Karpas-422 (cell line): Measurements from ENCODE around the gene RNF212. TPM values are rescaled to one million over a fixed set of nuclear protein-coding genes. Genes with fewer than 3 reads are reported as not detected.
"Not testable (repeated sequence)": the region's sequence is repeated elsewhere in the genome, so short reads cannot be mapped to it uniquely, and the experiment has no call there.

Experiments
- DNase-seq: peaks from one replicate; pipeline ENCODE4 v3.0.0-alpha.2; 2015
- H2AFZ ChIP-seq: fragments of 200-600 bp; sonication (generic); 2 replicates; pipeline ENCODE4 v1.6.1; 2014; ENCODE audit warnings: antibody characterized with exemption, low read length, mixed read lengths
- H3K27ac ChIP-seq: fragments of 200-600 bp; sonication (generic); 2 replicates; pipeline ENCODE4 v1.5.1; 2014; ENCODE audit warnings: mild to moderate bottlenecking, low read length, moderate library complexity
- H3K27me3 ChIP-seq: fragments of 200-600 bp; sonication (generic); 2 replicates; pipeline ENCODE4 v1.6.1; 2014; ENCODE audit warnings: low read length, mixed read lengths
- H3K36me3 ChIP-seq: fragments of 200-600 bp; sonication (generic); 2 replicates; pipeline ENCODE4 v1.6.1; 2014; ENCODE audit warnings: low read length, mixed read lengths; ENCODE audit not compliant: insufficient read depth
- H3K4me1 ChIP-seq: fragments of 200-600 bp; sonication (generic); 2 replicates; pipeline ENCODE4 v1.6.1; 2014; ENCODE audit warnings: mild to moderate bottlenecking, low read length, mixed read lengths
- H3K4me2 ChIP-seq: fragments of 200-600 bp; sonication (generic); 2 replicates; pipeline ENCODE4 v1.6.1; 2014; ENCODE audit warnings: low read length, low read depth, mild to moderate bottlenecking; ENCODE audit not compliant: poor library complexity, severe bottlenecking
- H3K4me3 ChIP-seq: fragments of 200-600 bp; sonication (generic); 2 replicates; pipeline ENCODE4 v1.5.1; 2014; ENCODE audit warnings: mild to moderate bottlenecking, antibody characterized with exemption, low read length, mixed read lengths
- H3K79me2 ChIP-seq: fragments of 200-600 bp; sonication (generic); 2 replicates; pipeline ENCODE4 v1.6.1; 2014; ENCODE audit warnings: mild to moderate bottlenecking, low read length, mixed read lengths
- H3K9ac ChIP-seq: fragments of 200-600 bp; sonication (generic); 2 replicates; pipeline ENCODE4 v1.6.0; 2014; ENCODE audit warnings: low read length
- H3K9me2 ChIP-seq: fragments of 200-600 bp; sonication (generic), shearing (Covaris generic); replicated peaks from 2 replicates; pipeline ENCODE4 v1.6.0; 2014; ENCODE audit warnings: mild to moderate bottlenecking, low read length, moderate library complexity; ENCODE audit not compliant: insufficient read depth
- H3K9me3 ChIP-seq: fragments of 300-700, 200-600 bp; sonication (generic); 2 replicates; pipeline ENCODE4 v1.6.1; 2014; ENCODE audit warnings: low read length, mixed read lengths
- H4K20me1 ChIP-seq: fragments of 200-600 bp; sonication (generic); 2 replicates; pipeline ENCODE4 v1.6.1; 2014; ENCODE audit warnings: mild to moderate bottlenecking, antibody characterized with exemption, low read length, low read depth; ENCODE audit not compliant: insufficient read depth
- total RNA-seq: library from RNA; depleted of rRNA; stranded (reverse); fragments of >200 nt; shearing (Covaris generic); gene quantifications from 2 replicates; pipeline ENCODE4 v1.2.3, GENCODE V29; 2014; ENCODE audit warnings: low replicate concordance

The RNF212 gene
- total RNA-seq, 1 experiment from 2014 or later, result not detected

DNA sequence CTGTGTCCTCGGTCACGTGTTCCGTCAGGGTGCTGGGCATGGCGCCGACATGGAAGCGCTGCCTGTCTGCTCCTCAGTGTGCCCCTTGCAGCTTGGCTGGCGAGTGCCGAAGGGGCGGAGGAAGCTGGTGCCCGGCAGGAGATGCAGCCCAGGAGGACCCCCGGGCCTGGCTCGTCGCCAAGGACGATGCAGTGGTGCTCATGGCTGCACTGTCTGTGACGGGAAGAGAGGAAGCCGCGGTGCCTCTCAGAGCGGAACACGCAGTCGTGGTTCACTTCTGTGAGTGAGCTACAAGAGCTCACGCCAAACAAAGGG, 63.8 kb downstream of the RNF212 start:
- H3K9me3 ChIP-seq, result no peaks in the 10 kb centered on the region
- DNase-seq, result no peak
- no peak overlapping the region for H3K4me3 ChIP-seq
- no peaks in the 10 kb centered on the region for H3K4me1 ChIP-seq
- no peak overlapping the region for H2AFZ ChIP-seq
- no peak overlapping the region for H3K27ac ChIP-seq
- no peak overlapping the region for H3K4me2 ChIP-seq
- H3K9ac ChIP-seq, result no peak overlapping the region
- H4K20me1 ChIP-seq, result no peaks in the 10 kb centered on the region
- no peaks in the 10 kb centered on the region for H3K9me2 ChIP-seq
- no peaks in the 10 kb centered on the region for H3K79me2 ChIP-seq
- H3K27me3 ChIP-seq, result no peaks in the 10 kb centered on the region
- no peaks in the 10 kb centered on the region for H3K36me3 ChIP-seq

DNA sequence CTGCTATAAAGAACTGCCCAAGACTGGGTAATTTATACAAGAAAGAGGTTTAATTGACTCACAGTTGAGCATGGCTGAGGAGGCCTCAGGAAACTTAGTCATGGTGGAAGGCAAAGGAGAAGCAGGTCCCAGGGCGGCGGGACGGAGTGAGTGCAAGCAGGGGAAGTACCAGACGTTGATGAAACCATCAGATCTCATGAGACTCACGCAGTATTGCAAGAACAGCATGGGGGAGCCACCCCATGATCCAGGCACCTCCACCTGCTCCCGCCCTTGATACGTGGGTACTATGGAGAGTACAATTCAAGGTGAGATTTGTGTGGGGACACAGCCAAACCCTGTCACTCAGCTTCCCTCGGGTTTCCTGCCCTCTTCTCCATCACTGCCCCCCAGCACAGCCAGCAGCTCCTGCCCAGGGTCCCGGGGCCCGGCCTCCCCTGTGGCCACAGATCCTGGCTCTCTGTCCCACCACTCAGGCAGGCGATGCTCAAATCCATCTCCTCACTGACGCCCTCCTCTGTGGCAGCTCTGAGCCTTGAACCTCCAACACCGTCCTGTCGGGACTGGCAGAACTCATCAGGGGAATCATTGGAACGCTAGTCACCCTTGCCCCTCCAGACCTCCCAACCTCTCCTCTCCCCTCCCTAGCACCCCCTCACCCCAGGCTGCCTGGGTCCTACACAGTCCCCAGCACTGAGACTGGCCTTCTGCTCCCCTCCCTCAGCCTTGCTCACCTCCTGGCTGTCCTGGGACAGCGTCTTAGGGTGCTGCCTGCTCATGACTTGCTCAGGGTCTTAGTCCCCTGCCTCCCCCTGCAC, 64.4 kb downstream of the RNF212 start:
- no peak for DNase-seq
- H3K27me3 ChIP-seq, result no peaks in the 10 kb centered on the region

DNA sequence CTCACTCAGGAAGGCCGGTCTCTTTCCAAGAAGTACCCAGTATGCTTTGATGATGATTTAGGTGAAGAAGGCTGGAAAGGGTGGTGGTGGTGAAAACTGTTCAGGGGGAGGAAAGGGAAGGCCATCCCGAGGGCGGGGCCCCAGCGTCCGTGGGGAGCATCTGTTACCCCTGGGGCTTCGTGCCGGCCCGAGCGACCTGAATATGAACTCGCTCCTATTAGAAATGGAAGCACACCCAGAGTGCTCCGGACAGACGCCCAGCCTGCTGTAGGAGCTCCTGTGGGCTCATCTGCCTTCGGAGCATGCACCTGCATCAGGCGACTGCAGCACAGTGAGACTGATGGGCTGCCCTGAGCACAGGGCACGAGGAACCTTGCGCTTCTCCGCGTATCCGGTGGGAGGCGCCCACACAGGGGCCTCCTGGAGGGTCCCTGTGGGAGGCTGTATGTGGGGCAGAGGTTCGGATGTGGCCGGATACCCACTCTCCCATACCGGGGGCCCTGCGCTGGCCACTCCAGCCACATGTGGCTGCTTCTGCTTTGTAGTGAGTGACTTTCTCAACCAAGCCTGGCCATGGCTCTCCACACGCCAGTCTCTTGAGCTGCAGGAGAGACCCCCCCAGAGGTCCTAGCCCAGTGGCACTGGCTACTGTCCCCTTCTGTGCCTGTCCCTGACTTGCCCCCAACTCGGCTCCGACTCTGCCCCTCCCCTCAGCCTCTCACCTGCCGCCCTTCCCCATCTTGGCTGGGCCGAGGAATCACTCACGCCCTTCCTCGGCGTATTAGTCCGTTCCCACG, 65.2 kb downstream of the RNF212 start:
- H3K9me3 ChIP-seq, result no peaks in the 10 kb centered on the region
- H3K27ac ChIP-seq, result no peak overlapping the region
- H2AFZ ChIP-seq, result no peak overlapping the region
- H3K4me1 ChIP-seq, result no peaks in the 10 kb centered on the region
- H3K9me2 ChIP-seq, result no peaks in the 10 kb centered on the region
- DNase-seq, result no peak
- H3K4me3 ChIP-seq, result no peak overlapping the region
- no peaks in the 10 kb centered on the region for H3K27me3 ChIP-seq
- no peaks in the 10 kb centered on the region for H3K79me2 ChIP-seq
- no peaks in the 10 kb centered on the region for H3K36me3 ChIP-seq
- H3K4me2 ChIP-seq, result no peak overlapping the region
- H4K20me1 ChIP-seq, result no peaks in the 10 kb centered on the region
- H3K9ac ChIP-seq, result no peak overlapping the region

More for the DNA sequence above, 64.4 kb downstream of the RNF212 start:
- Histone ChIP-seq H3K9ac (no peak overlapping the region), H3K4me3 (no peak overlapping the region), H3K4me2 (no peak overlapping the region), H3K27ac (no peak overlapping the region), H4K20me1 (no peaks in the 10 kb centered on the region), H3K36me3 (no peaks in the 10 kb centered on the region), H3K9me3 (no peaks in the 10 kb centered on the region), H3K9me2 (no peaks in the 10 kb centered on the region), H2AFZ (no peak overlapping the region), H3K79me2 (no peaks in the 10 kb centered on the region), H3K4me1 (no peaks in the 10 kb centered on the region)

DNA sequence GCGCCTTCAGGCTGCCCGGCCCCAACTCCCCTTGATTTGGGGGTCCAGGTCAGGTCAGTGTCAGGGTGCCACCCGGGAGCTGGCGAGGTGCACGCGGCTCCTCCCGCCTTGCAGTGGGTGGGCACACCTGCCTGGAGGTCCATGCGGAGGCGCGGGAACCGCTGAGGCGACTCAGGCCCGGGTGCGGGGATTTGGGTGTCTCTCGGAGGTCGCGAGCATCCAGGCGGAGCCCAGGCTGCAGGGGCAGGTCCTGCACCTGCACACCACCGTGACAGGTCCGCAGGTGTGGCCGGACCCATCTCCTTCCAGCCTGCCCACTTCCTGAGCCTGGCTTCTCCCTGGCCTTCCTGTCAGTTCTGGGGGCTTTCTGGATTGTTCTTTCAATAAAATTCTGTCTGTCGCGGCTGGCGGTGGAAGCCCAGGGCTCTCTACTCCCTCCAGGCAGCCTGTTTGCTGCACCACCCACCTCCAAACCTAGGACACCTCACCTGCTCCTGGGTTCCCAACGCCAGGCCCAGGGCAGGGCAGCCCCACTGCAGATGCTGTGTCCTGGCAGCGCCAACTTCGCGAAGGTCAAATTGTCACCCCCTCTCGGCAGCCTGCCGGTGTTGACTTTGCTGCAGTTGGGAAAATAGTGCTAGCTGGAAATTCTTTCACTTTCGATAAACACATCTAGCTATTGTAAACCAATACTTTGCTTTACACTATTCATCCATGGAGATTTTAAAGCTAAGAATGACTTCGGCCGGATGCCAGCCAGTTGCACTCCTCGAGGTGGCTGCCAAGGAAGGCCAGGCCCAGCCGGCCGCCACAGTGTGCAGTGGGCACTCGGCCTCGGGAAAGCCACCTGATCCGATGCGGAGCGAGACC, 66.0 kb downstream of the RNF212 start:
- Histone ChIP-seq H3K9me2 (no peaks in the 10 kb centered on the region), H3K4me3 (no peak overlapping the region), H3K79me2 (no peaks in the 10 kb centered on the region), H3K36me3 (no peaks in the 10 kb centered on the region), H3K27ac (no peak overlapping the region), H3K4me1 (no peaks in the 10 kb centered on the region), H3K4me2 (no peak overlapping the region), H3K9me3 (no peaks in the 10 kb centered on the region), H3K27me3 (no peaks in the 10 kb centered on the region), H3K9ac (no peak overlapping the region), H2AFZ (no peak overlapping the region), H4K20me1 (no peaks in the 10 kb centered on the region)
- DNase-seq, result no peak

DNA sequence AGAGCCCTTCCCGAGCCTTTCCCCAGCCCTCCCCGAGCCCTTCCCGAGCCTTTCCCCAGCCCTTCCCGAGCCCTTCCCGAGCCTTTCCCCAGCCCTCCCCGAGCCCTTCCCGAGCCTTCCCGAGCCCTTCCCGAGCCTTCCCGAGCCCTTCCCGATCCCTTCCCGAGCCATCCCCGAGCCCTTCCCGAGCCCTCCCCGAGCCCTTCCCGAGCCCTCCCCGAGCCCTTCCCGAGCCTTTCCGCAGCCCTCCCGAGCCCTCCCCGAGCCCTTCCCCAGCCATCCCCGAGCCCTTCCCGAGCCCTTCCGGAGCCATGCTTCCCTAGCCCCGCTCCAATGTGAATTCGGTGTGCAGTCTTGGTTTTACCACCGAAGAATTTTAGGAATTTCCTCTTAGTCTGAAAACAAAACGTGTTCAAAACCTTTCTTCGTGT, 66.8 kb downstream of the RNF212 start:
- not testable (repeated sequence) for H3K4me1 ChIP-seq, H3K9ac ChIP-seq, H2AFZ ChIP-seq, H3K4me3 ChIP-seq, H3K27me3 ChIP-seq, H3K27ac ChIP-seq, H3K36me3 ChIP-seq, H4K20me1 ChIP-seq, H3K9me3 ChIP-seq, H3K9me2 ChIP-seq, H3K79me2 ChIP-seq, H3K4me2 ChIP-seq
- DNase-seq, result peak; percentile 63

DNA sequence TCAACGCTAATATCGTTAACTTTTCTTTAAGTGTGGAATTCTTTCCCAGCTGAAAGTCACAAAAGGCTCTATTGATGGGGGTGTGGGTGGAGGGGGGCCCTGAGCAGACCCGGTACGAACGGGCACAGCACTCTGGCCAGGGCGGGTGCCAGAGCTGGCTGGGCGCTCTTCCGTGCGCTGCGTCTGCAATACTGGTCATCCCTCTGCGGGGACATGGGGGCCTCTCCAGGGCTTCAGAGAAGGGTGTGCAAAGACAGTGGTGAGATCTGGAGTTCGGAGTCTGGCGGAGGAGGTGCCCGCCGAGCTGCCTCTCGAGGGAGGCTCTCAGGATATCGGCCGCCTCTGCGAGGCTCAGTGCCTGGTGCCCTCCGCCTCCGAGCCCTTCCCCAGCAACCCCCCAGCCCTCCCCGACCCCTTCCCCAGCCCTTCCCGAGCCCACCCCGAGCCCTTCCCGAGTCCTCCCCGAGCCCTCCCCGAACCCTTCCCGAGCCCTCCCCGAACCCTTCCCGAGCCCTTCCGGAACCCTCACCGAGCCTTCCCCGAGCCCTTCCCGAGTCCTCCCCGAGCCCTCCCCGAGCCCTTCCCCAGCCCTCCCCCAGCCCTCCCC, 67.7 kb downstream of the RNF212 start:
- Histone ChIP-seq H3K27me3 (no peaks in the 10 kb centered on the region), H4K20me1 (no peaks in the 10 kb centered on the region), H3K9ac (no peak overlapping the region), H3K4me2 (no peak overlapping the region), H3K4me3 (no peak overlapping the region), H3K36me3 (no peaks in the 10 kb centered on the region), H3K9me3 (no peaks in the 10 kb centered on the region), H3K4me1 (no peaks in the 10 kb centered on the region), H3K9me2 (no peaks in the 10 kb centered on the region), H3K79me2 (no peaks in the 10 kb centered on the region), H3K27ac (no peak overlapping the region), H2AFZ (no peak overlapping the region)
- DNase-seq, result no peak

DNA sequence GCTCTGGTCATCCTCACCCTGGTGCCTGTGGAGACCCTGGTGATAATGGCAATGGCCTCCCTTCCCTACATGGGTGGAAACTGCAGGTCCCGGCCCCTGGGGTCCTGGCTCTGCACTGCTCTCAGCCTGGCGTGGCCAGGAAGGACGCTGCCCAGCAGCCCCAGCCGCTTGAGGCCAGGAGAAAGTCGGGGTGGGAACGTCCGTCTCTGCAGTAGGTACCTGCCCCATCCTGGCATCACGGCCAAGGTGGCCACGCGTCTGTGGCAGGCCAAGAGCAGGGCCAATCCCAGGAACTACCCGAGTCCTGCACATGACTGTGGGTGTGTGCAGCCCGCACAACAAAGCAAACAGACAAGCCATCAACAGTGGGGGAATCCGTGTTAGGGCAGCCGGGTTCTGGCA, 68.2 kb downstream of the RNF212 start:
- H2AFZ ChIP-seq, result no peak overlapping the region
- no peaks in the 10 kb centered on the region for H4K20me1 ChIP-seq
- no peak for DNase-seq
- no peaks in the 10 kb centered on the region for H3K27me3 ChIP-seq
- no peak overlapping the region for H3K4me3 ChIP-seq
- H3K9ac ChIP-seq, result no peak overlapping the region
- H3K36me3 ChIP-seq, result no peaks in the 10 kb centered on the region
- no peak overlapping the region for H3K27ac ChIP-seq
- no peak overlapping the region for H3K4me2 ChIP-seq
- no peaks in the 10 kb centered on the region for H3K9me3 ChIP-seq
- H3K79me2 ChIP-seq, result no peaks in the 10 kb centered on the region
- H3K4me1 ChIP-seq, result no peaks in the 10 kb centered on the region
- H3K9me2 ChIP-seq, result no peaks in the 10 kb centered on the region
